IMR-90 (cell line): ENCODE data around the gene NFATC1.

Experiments used
- BHLHE40 ChIP-seq: fragments of 150-350 bp; IDR thresholded peaks from 2 replicates; pipeline ENCODE4 v1.6.1; 2016; ENCODE audit warnings: mild to moderate bottlenecking, low read depth, low read length
- CEBPB ChIP-seq: IDR thresholded peaks from 2 replicates; pipeline ENCODE4 v1.6.1; 2012; ENCODE audit warnings: low read depth, low read length, improper control_type of control experiment
- CHD1 ChIP-seq: IDR thresholded peaks from 2 replicates; pipeline ENCODE4 v1.6.1; 2012; ENCODE audit warnings: low read depth, low read length, improper control_type of control experiment
- CTCF ChIP-seq: conservative IDR thresholded peaks from 2 replicates; pipeline ENCODE4 v1.5.1; 2012; ENCODE audit warnings: mild to moderate bottlenecking, low read depth, low read length, improper control_type of control experiment
- FOS ChIP-seq: fragments of 150-350 bp; IDR thresholded peaks from 2 replicates; pipeline ENCODE4 v1.6.1; 2016; ENCODE audit warnings: low read depth, low read length
- MAZ ChIP-seq: IDR thresholded peaks from 2 replicates; pipeline ENCODE4 v1.6.1; 2012; ENCODE audit warnings: low read depth, mild to moderate bottlenecking, low read length, improper control_type of control experiment, moderate library complexity, borderline replicate concordance
- MXI1 ChIP-seq: IDR thresholded peaks from 2 replicates; pipeline ENCODE4 v1.6.1; 2012; ENCODE audit warnings: low read depth, mild to moderate bottlenecking, low read length, moderate library complexity, borderline replicate concordance
- NFE2L2 ChIP-seq: fragments of 150-350 bp; IDR thresholded peaks from 2 replicates; pipeline ENCODE4 v1.6.1; 2016; ENCODE audit warnings: low read depth, mild to moderate bottlenecking, low read length
- POLR2A ChIP-seq: IDR thresholded peaks from 2 replicates; pipeline ENCODE4 v1.6.1; 2012; ENCODE audit warnings: mild to moderate bottlenecking, low read depth, low read length
- RAD21 ChIP-seq: IDR thresholded peaks from 2 replicates; pipeline ENCODE4 v1.6.1; 2012; ENCODE audit warnings: low read length, improper control_type of control experiment
- RCOR1 ChIP-seq: IDR thresholded peaks from 2 replicates; pipeline ENCODE4 v1.6.1; 2012; ENCODE audit warnings: mild to moderate bottlenecking, low read length, improper control_type of control experiment; ENCODE audit not compliant: insufficient replicate concordance
- RFX5 ChIP-seq: IDR thresholded peaks from 2 replicates; pipeline ENCODE4 v1.8.0; 2012; ENCODE audit warnings: low read depth, mild to moderate bottlenecking, low read length, moderate library complexity
- SMC3 ChIP-seq: fragments of 150-350 bp; IDR thresholded peaks from 2 replicates; pipeline ENCODE4 v1.6.1; 2016; ENCODE audit warnings: low read depth, mild to moderate bottlenecking, antibody characterized with exemption, low read length, moderate library complexity
- USF2 ChIP-seq: fragments of 150-350 bp; IDR thresholded peaks from 2 replicates; pipeline ENCODE4 v1.6.1; 2017; ENCODE audit warnings: mild to moderate bottlenecking, antibody characterized with exemption, low read length, low read depth

GRCh38 chr18:79572093-79572780 is 176.5 kb downstream of the NFATC1 start:
- TF ChIP-seq CTCF (no peak), RCOR1 (no peak), NFE2L2 (no peak), USF2 (no peak), CHD1 (no peak), RAD21 (no peak), MXI1 (no peak), MAZ (no peak), FOS (no peak), POLR2A (no peak), RFX5 (no peak), SMC3 (no peak), CEBPB (no peak), BHLHE40 (no peak)
